Adrenal gland (tissue), 12 donors: Measurements from ENCODE around the gene CLCNKB. TPM values are rescaled to one million over a fixed set of nuclear protein-coding genes. Genes with fewer than 3 reads are reported as not detected.

ENCODE experiments used
- DNase-seq, 7 donors: peaks; one replicate each; pipeline ENCODE4 v3.0.0-alpha.2; 2019 to 2020
- H3K27ac ChIP-seq, 5 donors: fragments of 200-600 bp; sonication (generic) in 4 of 5; 1 replicate in 3 of 5; 2 replicates in 2 of 5; pipeline versions ENCODE4 v1.5.1 to v1.8.0; 2016 to 2020; ENCODE audit warnings: mild to moderate bottlenecking in 1 of 5
- H3K27me3 ChIP-seq: fragments of 200-600 bp; 2 replicates; pipeline ENCODE4 v1.8.0; 2021
- H3K36me3 ChIP-seq, 2 donors: fragments of 200-600 bp; replicated peaks in 1 of 2; 1 replicate in 1 of 2; 2 replicates in 1 of 2; pipeline versions ENCODE4 v1.5.1 to v1.8.0; 2018 to 2022
- H3K4me1 ChIP-seq, 2 donors: fragments of 200-600 bp; replicated peaks in 1 of 2; 1 replicate in 1 of 2; 2 replicates in 1 of 2; pipeline versions ENCODE4 v1.5.1 to v1.8.0; 2018 to 2021
- H3K4me3 ChIP-seq, 4 donors: fragments of 200-600 bp; sonication (generic) in 3 of 4; one replicate each; pipeline ENCODE4 v1.5.1; 2016 to 2018
- H3K9me3 ChIP-seq, 3 donors: fragments of 200-600 bp; sonication (generic) in 1 of 3; replicated peaks in 1 of 3; 1 replicate in 2 of 3; 2 replicates in 1 of 3; pipeline versions ENCODE4 v1.5.1 to v1.8.0; 2016 to 2021
- POLR2A ChIP-seq, 2 donors: fragments of 450-650 bp; IDR thresholded peaks; one replicate each; pipeline ENCODE4 v1.6.1; 2017; ENCODE audit warnings: antibody characterized with exemption in 2 of 2, mild to moderate bottlenecking in 2 of 2, moderate library complexity in 1 of 2
- WGBS, 4 donors: extraction: QIAGEN DNeasy Blood & Tissue Kit in 2 of 4; methylation state at CpG; one replicate each; pipeline versions ENCODE4 v1.1.5 to v1.1.7; 2013 to 2017; 5-methylcytosine and 5-hydroxymethylcytosine counted together
- intact Hi-C, 2 donors: fragments of 100-400 bp; cut with DNase I; formaldehyde crosslinking; loops; one replicate each; pipeline versions ENCODE4 v1.14.1 to v1.15.0; 2022 to 2023
- polyA plus RNA-seq, 3 donors: library from polyadenylated mRNA; stranded (reverse); fragments of 200-250 nt in 2 of 3; fragments of 350-450 nt in 1 of 3; fragmentation: Illumina TruSeq in 1 of 3; extraction: RNeasy Lipid Tissue Mini Kit (QIAGEN cat#74804) in 1 of 3; gene quantifications; one replicate each; pipeline ENCODE4 v1.2.3, GENCODE V29; 2013 to 2014
- total RNA-seq, 9 donors: library from RNA; depleted of rRNA in 4 of 9; stranded (reverse); fragments of >200 nt in 4 of 9; fragments of 120-200 nt in 1 of 9; fragmentation: NEBNext Ultra II Directional in 1 of 9; extraction: Animal tissue kit (Norgen Biotek cat#: 25700) in 1 of 9; gene quantifications; one replicate each; pipeline versions ENCODE4 v1.1.0 to v1.2.4, GENCODE V29; 2013 to 2023
- TF ChIP-seq, protein P1 (sequence below), 6 experiments: fragments of 450-650 bp in 4 of 6; fragments of 200-600 bp in 2 of 6; sonication (generic) in 1 of 6; IDR thresholded peaks; 1 replicate in 5 of 6; 2 replicates in 1 of 6; pipeline versions ENCODE4 v1.5.1 to v1.8.0; 2016 to 2021; ENCODE audit warnings: antibody characterized with exemption in 6 of 6, mild to moderate bottlenecking in 2 of 6, moderate library complexity in 1 of 6
- donor health status: healthy with polysubstance abuse.
- donor health status: Bipolar disorder and iron deficiency.
- donor health status: DM: yes; HTN: yes; CAD: no.
- donor health status: DM: no; HTN: no; CAD: no.
- donor health status: DM: no; HTN: no; CAD: no.
- donor health status: DM: yes; HTN: yes; CAD: no.

The CLCNKB gene
- total and polyA plus RNA-seq, 12 donors, result 0.67 to 9.9 (median 2.6) TPM

DNA sequence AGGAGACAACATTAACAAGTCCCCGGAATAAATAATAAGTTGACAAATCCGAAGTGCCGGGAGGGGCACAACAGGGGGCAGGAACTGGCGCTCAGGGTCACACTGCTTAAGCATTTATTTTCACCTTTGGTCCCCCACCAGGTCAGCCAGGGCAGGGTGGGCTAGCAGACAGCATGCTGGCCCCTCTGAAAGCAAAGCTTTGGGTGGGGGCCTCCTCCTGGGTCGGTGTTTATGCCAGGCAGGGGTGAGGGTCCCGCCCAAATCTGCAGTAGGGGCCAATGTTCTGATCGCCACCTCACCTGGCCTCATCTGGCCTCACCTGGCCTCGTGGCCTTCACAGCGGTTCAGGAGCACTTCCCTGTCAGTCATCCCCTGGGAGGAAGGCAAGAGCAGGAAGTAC, 38.1 kb downstream of the CLCNKB start:
- intact Hi-C loops, result loop anchor here (2.0 to 10.0 kb wide), 4 partner anchors 53 to 273 kb away; partner anchors contain the start of gene FBXO42 (in 2 of the 2)
- DNase-seq, result peak in 1 of 7 donors; percentile 24
- H3K4me3 ChIP-seq, result no peak overlapping the region

DNA sequence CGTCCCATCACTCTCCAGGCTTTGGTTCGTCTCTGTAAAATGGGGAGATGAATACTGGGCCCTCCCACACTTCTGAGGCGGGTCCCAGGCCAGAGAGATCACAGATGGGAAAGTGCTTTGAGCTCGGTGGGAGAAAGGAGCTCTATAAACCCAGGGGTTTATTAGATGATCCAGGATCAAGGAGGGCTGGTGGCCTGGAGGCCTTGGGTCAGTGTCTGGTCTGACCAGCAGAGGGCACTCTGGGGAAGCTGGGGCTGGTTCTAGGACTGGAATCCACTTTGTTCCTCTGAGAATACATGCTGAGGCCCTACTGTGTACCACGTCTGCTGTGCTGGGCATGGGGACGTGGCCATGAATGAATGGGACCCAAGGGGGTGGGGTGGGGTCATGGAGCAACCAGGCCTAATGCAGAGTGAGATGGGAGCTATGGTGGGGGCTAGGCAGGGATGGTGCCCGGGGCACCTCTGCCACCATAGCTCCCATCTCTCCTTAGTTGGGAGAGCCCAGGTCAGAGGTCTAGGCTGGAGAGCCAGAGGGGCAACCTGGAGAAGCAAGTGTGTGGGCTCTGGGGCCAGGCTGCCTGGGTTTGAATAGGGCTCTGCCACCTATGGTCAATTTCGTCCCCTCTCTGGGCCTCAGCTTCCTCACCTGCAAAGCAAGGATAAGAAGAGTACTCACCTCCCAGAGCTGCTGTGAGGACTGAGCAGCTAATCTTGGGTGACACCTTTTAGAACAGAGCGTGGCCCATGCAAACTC, 38.9 kb downstream of the CLCNKB start:
- intact Hi-C loops, result loop anchor here (2.0 to 10.0 kb wide), 4 partner anchors 52 to 272 kb away; partner anchors contain the start of gene FBXO42 (in 2 of the 2)

More for the DNA sequence above, 38.1 kb downstream of the CLCNKB start:
- Histone ChIP-seq H3K36me3 (no peaks in the 10 kb centered on the region), H3K27me3 (no peaks in the 10 kb centered on the region), H3K9me3 (no peaks in the 10 kb centered on the region), H3K4me1 (peaks cover 2 to 12% of the 10 kb centered on the region in 2 donors), H3K27ac (no peak overlapping the region)
- 77 to 88% (median 81%) methylated on average over 4 to 9 of the region's 9 CpGs for WGBS, 4 donors
- TF ChIP-seq, protein P1, sequence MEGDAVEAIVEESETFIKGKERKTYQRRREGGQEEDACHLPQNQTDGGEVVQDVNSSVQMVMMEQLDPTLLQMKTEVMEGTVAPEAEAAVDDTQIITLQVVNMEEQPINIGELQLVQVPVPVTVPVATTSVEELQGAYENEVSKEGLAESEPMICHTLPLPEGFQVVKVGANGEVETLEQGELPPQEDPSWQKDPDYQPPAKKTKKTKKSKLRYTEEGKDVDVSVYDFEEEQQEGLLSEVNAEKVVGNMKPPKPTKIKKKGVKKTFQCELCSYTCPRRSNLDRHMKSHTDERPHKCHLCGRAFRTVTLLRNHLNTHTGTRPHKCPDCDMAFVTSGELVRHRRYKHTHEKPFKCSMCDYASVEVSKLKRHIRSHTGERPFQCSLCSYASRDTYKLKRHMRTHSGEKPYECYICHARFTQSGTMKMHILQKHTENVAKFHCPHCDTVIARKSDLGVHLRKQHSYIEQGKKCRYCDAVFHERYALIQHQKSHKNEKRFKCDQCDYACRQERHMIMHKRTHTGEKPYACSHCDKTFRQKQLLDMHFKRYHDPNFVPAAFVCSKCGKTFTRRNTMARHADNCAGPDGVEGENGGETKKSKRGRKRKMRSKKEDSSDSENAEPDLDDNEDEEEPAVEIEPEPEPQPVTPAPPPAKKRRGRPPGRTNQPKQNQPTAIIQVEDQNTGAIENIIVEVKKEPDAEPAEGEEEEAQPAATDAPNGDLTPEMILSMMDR (IDR thresholded peaks at IDR 0.05), result no peak
- no peak for TF ChIP-seq POLR2A (IDR thresholded peaks at IDR 0.05)

DNA sequence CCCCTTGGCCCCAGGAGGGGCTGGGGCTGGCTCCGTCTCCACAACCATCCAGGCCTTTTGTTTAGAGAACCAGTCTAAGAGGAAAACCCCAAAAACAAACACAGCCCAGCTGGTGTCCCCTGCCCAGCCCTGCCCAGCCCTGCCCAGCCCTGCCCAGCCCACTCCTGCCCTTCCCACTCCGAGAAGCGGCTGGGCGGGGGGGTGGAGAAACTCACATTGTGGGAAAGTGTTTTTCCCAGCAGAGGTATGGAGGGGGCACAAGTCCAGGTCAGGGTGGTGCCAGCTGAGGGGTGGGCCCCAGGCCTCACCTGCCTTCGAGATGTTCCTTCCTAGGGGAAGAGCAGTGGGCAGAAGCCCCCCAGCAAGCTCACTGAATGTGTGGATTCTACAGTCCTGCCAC, 39.9 kb downstream of the CLCNKB start:
- no peak overlapping the region for H3K4me3 ChIP-seq
- no peaks in the 10 kb centered on the region for H3K9me3 ChIP-seq
- intact Hi-C loops, result loop anchor here (2.0 to 10.0 kb wide), 4 partner anchors 51 to 271 kb away; partner anchors contain the start of gene FBXO42 (in 2 of the 2)
- no peaks in the 10 kb centered on the region for H3K36me3 ChIP-seq
- H3K27ac ChIP-seq, result no peak overlapping the region
- peak in 1 of 7 donors; percentile 13 for DNase-seq
- TF ChIP-seq, protein P1 (IDR thresholded peaks at IDR 0.05), result no peak
- no peak for TF ChIP-seq POLR2A (IDR thresholded peaks at IDR 0.05)
- WGBS, 4 donors, result 78 to 96% (median 81%) methylated on average over 1 to 5 of the region's 5 CpGs
- H3K27me3 ChIP-seq, result no peaks in the 10 kb centered on the region
- H3K4me1 ChIP-seq, result peaks cover 0 to 4% of the 10 kb centered on the region in 2 donors

More for the DNA sequence above, 38.9 kb downstream of the CLCNKB start:
- peak; percentile 51 to 85 (median 74) for DNase-seq
- H3K27me3 ChIP-seq, result no peaks in the 10 kb centered on the region
- peaks cover 0 to 5% of the 10 kb centered on the region in 2 donors for H3K4me1 ChIP-seq
- no peak overlapping the region for H3K27ac ChIP-seq
- TF ChIP-seq POLR2A (IDR thresholded peaks at IDR 0.05), result no peak
- TF ChIP-seq, protein P1 (IDR thresholded peaks at IDR 0.05), result peak; percentile 73 to 86 (median 82)
- no peaks in the 10 kb centered on the region for H3K9me3 ChIP-seq
- H3K36me3 ChIP-seq, result no peaks in the 10 kb centered on the region
- H3K4me3 ChIP-seq, result no peak overlapping the region
- 67 to 77% (median 71%) methylated on average over 7 to 9 of the region's 9 CpGs for WGBS, 4 donors

DNA sequence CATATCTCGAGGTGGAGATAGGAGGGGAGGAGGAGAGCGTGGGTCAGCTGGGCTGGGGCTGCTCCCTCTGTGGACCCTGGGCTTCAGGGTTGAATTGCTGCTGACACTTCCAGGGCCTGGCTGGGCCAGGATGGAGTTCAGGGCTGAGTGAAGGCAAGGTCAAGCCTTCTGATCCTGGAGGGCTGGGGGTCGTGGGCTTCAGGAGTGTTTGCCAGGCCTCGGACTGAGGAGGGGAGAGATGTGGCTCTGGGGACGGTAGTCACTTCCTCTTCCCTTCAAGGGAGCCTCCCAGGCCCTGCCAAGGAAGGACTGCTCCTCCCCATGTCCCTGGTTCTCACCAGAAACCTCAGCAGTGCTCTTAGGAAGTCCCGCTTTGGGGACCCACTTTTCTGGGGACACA, 41.9 kb downstream of the CLCNKB start:
- intact Hi-C loops, result loop anchor here (10.0 kb wide), 2 partner anchors 49 to 269 kb away; partner anchors contain the start of gene FBXO42 (in 2 of the 2)
- no peaks in the 10 kb centered on the region for H3K4me1 ChIP-seq
- no peaks in the 10 kb centered on the region for H3K9me3 ChIP-seq
- no peaks in the 10 kb centered on the region for H3K27me3 ChIP-seq
- H3K36me3 ChIP-seq, result no peaks in the 10 kb centered on the region
- no peak for DNase-seq
- no peak overlapping the region for H3K27ac ChIP-seq
- no peak overlapping the region for H3K4me3 ChIP-seq
- TF ChIP-seq, protein P1 (IDR thresholded peaks at IDR 0.05), result no peak
- TF ChIP-seq POLR2A (IDR thresholded peaks at IDR 0.05), result no peak
- 63 to 71% (median 65%) methylated on average over 6 of the region's 6 CpGs for WGBS, 4 donors
